NT2/D1 (cell line): Measurements from ENCODE around the gene RASSF3.

Experiments
- YY1 ChIP-seq: IDR thresholded peaks from 2 replicates; pipeline ENCODE4 v1.6.1; 2011; ENCODE audit not compliant: insufficient read length, insufficient read depth
- ZNF274 ChIP-seq: IDR thresholded peaks from 2 replicates; pipeline ENCODE4 v1.6.1; 2011; ENCODE audit warnings: mild to moderate bottlenecking, low read depth, low read length

DNA sequence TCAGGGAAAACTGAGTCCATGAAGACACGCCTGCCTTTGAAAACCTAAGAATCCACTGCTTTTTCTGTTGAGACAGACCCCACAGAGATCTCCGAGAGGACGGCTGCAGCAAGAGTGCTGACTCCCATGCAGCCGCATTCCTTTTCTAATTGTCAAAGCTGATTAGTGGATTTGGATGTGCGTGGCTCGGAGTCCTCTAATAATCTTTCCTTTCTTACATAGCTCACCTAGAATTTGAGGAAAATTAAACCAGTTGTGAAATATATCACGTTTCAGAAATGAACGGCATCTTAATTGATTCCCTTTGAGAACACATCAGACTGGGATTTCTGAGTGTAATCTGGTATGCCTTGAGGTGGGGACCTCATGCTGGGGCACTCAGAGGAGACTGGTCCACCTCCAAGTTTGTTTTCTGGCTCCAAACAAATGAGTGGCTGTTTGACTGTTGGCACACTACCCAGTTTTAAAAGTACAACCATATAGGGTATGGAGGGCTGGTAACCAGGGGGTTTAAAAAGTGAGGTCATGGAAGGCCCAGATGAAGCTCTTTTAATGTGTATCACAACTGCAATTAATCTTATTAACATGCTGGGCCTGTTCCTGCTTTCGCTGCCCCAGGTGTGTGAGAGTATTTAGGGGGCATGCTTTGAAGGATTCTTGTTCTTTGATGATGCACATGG lies 63.3 kb downstream of the RASSF3 start:
- no peak for TF ChIP-seq ZNF274
- TF ChIP-seq YY1, result no peak
